Karpas-422 (cell line): ENCODE results near the gene ETV7. TPM values are rescaled to one million over a fixed set of nuclear protein-coding genes. Genes with fewer than 3 reads are reported as not detected.
"Not testable (repeated sequence)": the region's sequence is repeated elsewhere in the genome, so short reads cannot be mapped to it uniquely, and the experiment has no call there.

ENCODE experiments used
- DNase-seq: peaks from one replicate; pipeline ENCODE4 v3.0.0-alpha.2; 2015
- H2AFZ ChIP-seq: fragments of 200-600 bp; sonication (generic); 2 replicates; pipeline ENCODE4 v1.6.1; 2014; ENCODE audit warnings: antibody characterized with exemption, low read length, mixed read lengths
- H3K27ac ChIP-seq: fragments of 200-600 bp; sonication (generic); 2 replicates; pipeline ENCODE4 v1.5.1; 2014; ENCODE audit warnings: mild to moderate bottlenecking, low read length, moderate library complexity
- H3K27me3 ChIP-seq: fragments of 200-600 bp; sonication (generic); 2 replicates; pipeline ENCODE4 v1.6.1; 2014; ENCODE audit warnings: low read length, mixed read lengths
- H3K36me3 ChIP-seq: fragments of 200-600 bp; sonication (generic); 2 replicates; pipeline ENCODE4 v1.6.1; 2014; ENCODE audit warnings: low read length, mixed read lengths; ENCODE audit not compliant: insufficient read depth
- H3K4me1 ChIP-seq: fragments of 200-600 bp; sonication (generic); 2 replicates; pipeline ENCODE4 v1.6.1; 2014; ENCODE audit warnings: mild to moderate bottlenecking, low read length, mixed read lengths
- H3K4me2 ChIP-seq: fragments of 200-600 bp; sonication (generic); 2 replicates; pipeline ENCODE4 v1.6.1; 2014; ENCODE audit warnings: low read length, low read depth, mild to moderate bottlenecking; ENCODE audit not compliant: poor library complexity, severe bottlenecking
- H3K4me3 ChIP-seq: fragments of 200-600 bp; sonication (generic); 2 replicates; pipeline ENCODE4 v1.5.1; 2014; ENCODE audit warnings: mild to moderate bottlenecking, antibody characterized with exemption, low read length, mixed read lengths
- H3K79me2 ChIP-seq: fragments of 200-600 bp; sonication (generic); 2 replicates; pipeline ENCODE4 v1.6.1; 2014; ENCODE audit warnings: mild to moderate bottlenecking, low read length, mixed read lengths
- H3K9ac ChIP-seq: fragments of 200-600 bp; sonication (generic); 2 replicates; pipeline ENCODE4 v1.6.0; 2014; ENCODE audit warnings: low read length
- H3K9me2 ChIP-seq: fragments of 200-600 bp; sonication (generic), shearing (Covaris generic); replicated peaks from 2 replicates; pipeline ENCODE4 v1.6.0; 2014; ENCODE audit warnings: mild to moderate bottlenecking, low read length, moderate library complexity; ENCODE audit not compliant: insufficient read depth
- H3K9me3 ChIP-seq: fragments of 300-700, 200-600 bp; sonication (generic); 2 replicates; pipeline ENCODE4 v1.6.1; 2014; ENCODE audit warnings: low read length, mixed read lengths
- H4K20me1 ChIP-seq: fragments of 200-600 bp; sonication (generic); 2 replicates; pipeline ENCODE4 v1.6.1; 2014; ENCODE audit warnings: mild to moderate bottlenecking, antibody characterized with exemption, low read length, low read depth; ENCODE audit not compliant: insufficient read depth
- total RNA-seq: library from RNA; depleted of rRNA; stranded (reverse); fragments of >200 nt; shearing (Covaris generic); gene quantifications from 2 replicates; pipeline ENCODE4 v1.2.3, GENCODE V29; 2014; ENCODE audit warnings: low replicate concordance

The ETV7 gene
- total RNA-seq, 1 experiment from 2014 or later = not detected

DNA sequence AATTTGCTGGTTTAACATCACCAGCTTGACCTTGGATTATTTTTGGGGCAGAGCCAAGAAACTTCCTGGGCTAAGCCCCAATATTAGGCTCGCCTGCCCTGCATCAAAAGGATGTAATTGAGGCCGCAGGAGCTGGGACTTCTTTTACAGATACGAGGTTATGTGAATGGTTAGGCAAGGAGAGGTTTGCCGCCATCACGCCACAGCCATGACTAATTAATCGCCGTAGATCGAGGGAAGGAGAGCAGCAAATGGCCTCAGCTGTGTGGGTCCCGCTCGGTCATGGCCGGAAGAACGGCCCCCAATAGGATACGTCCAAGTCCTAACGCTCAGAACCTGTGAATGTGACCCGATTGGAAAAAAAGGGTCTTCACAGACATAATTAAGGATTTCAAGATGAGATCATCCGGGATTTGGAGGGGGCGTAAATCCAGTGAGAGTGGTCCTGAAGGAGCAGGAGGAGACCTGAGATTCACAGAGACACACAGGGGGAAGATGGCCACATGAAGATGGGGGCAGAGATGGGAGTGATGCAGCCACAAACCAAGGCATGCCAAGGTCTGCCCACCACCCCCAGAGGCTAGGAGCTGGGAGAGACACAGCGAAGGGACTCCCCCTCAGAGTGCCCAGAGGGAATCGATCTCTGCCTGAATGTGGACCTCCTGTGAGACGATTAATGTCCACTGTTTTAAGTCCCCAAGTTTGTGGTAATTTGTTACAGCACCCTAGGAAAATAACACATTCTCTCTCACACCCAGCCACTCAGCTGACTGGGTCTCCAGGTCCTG lies 40.8 kb downstream of the ETV7 start:
- H3K9ac ChIP-seq = no peak overlapping the region

DNA sequence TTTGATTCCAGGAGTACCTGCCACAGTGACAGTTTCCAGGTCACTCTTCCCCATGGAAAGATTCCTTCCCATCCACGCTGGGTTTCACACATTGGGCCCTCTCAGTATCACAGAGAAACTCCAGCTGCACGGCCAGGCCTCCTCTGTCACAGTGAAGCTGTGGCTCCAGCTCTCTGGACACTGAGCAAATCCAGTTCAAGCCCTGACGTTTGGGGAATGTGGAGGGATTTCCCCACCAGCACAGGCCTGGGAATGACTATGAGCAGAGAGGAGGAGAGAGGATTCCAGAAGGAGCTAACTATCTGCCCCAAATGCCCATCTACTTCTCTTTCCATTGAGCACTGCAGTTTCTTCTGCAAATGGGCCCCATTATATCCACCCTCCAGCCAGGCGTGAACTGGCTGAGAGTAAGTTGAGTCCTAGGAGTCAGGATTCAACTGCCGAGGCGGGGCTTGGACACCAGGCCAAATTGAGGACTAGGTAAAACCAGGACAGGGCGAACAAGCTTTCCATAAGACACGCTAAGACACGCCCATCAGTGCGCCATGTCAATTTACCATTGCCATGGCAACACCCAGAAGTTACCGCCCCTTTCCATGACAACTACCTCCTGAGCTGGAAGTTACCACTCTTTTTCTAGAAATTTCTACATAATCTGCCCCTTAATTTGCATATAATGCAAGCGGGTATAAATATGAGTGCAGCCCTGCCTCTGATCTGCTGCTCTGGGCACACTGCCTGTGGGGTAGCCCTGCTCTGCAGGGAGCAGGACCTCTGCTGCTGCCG lies 41.6 kb downstream of the ETV7 start:
- Histone ChIP-seq H3K9me3 (no peaks in the 10 kb centered on the region), H3K36me3 (no peaks in the 10 kb centered on the region), H3K27me3 (no peaks in the 10 kb centered on the region), H2AFZ (no peak overlapping the region), H3K9me2 (no peaks in the 10 kb centered on the region), H3K9ac (no peak overlapping the region), H3K4me2 (no peak overlapping the region), H3K79me2 (no peaks in the 10 kb centered on the region), H3K4me1 (peaks cover 33% of the 10 kb centered on the region), H4K20me1 (no peaks in the 10 kb centered on the region), H3K27ac (no peak overlapping the region), H3K4me3 (no peak overlapping the region)
- DNase-seq = no peak

More for the DNA sequence above, 40.8 kb downstream of the ETV7 start:
- Histone ChIP-seq H3K4me3 (no peak overlapping the region), H4K20me1 (no peaks in the 10 kb centered on the region), H3K9me2 (no peaks in the 10 kb centered on the region), H3K27me3 (no peaks in the 10 kb centered on the region), H3K27ac (no peak overlapping the region), H2AFZ (no peak overlapping the region), H3K4me2 (no peak overlapping the region), H3K4me1 (peaks cover 32% of the 10 kb centered on the region), H3K36me3 (no peaks in the 10 kb centered on the region), H3K79me2 (no peaks in the 10 kb centered on the region), H3K9me3 (no peaks in the 10 kb centered on the region)
- DNase-seq = no peak

- Histone ChIP-seq H4K20me1 (no peaks in the 10 kb centered on the region), H3K27ac (no peak overlapping the region), H3K36me3 (no peaks in the 10 kb centered on the region), H3K9ac (no peak overlapping the region), H3K4me1 (peaks cover 28% of the 10 kb centered on the region), H2AFZ (no peak overlapping the region), H3K4me2 (peak overlapping the region; percentile 28), H3K9me3 (no peaks in the 10 kb centered on the region), H3K4me3 (no peak overlapping the region), H3K27me3 (no peaks in the 10 kb centered on the region), H3K9me2 (no peaks in the 10 kb centered on the region), H3K79me2 (no peaks in the 10 kb centered on the region)
- no peak for DNase-seq
Observed at GRCh38 chr6:36343109-36343680, 44.3 kb downstream of the ETV7 start.

GRCh38 chr6:36340618-36341454 lies 46.6 kb downstream of the ETV7 start:
- Histone ChIP-seq H3K4me2 (peak overlapping the region; percentile 59), H3K36me3 (no peaks in the 10 kb centered on the region), H3K9me2 (no peaks in the 10 kb centered on the region), H3K9ac (peak overlapping the region; percentile 41; the same call in 1 of the 2 replicates), H3K79me2 (no peaks in the 10 kb centered on the region), H2AFZ (peak overlapping the region; percentile 51), H3K27ac (no peak overlapping the region), H3K9me3 (no peaks in the 10 kb centered on the region), H3K27me3 (no peaks in the 10 kb centered on the region), H4K20me1 (no peaks in the 10 kb centered on the region), H3K4me1 (peaks cover 31% of the 10 kb centered on the region), H3K4me3 (peak overlapping the region; percentile 33; the same call in 1 of the 2 replicates)
- peak; percentile 87 for DNase-seq

DNA sequence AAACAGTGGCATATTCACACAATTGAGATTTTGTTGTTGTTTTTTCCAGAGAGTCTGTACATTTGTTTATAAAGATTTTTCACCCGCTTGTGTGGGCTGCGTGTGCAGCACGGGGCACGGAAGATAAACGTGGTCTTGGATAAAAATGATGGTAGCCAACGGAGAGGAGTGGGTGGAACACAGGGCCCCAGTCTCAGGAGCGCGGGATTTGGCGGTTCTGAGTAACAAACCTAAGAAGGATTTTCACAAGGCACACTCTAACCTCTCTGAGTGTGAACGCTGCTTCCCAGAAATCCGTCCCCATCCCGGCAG lies 47.2 kb downstream of the ETV7 start:
- H3K4me1 ChIP-seq = peaks cover 31% of the 10 kb centered on the region
- no peaks in the 10 kb centered on the region for H3K36me3 ChIP-seq
- no peaks in the 10 kb centered on the region for H3K9me3 ChIP-seq
- no peak overlapping the region for H3K4me3 ChIP-seq
- H3K79me2 ChIP-seq = no peaks in the 10 kb centered on the region
- no peaks in the 10 kb centered on the region for H3K27me3 ChIP-seq
- no peak overlapping the region for H2AFZ ChIP-seq
- H3K27ac ChIP-seq = no peak overlapping the region
- DNase-seq = no peak
- H4K20me1 ChIP-seq = no peaks in the 10 kb centered on the region
- peak overlapping the region; percentile 59 for H3K4me2 ChIP-seq
- H3K9me2 ChIP-seq = no peaks in the 10 kb centered on the region
- 0 out of 2 replicates have a peak overlapping the region, but pooled peaks have one; percentile 41 for H3K9ac ChIP-seq

- Histone ChIP-seq H3K9ac (no peak overlapping the region), H2AFZ (no peak overlapping the region), H4K20me1 (no peaks in the 10 kb centered on the region), H3K36me3 (no peaks in the 10 kb centered on the region), H3K9me2 (no peaks in the 10 kb centered on the region), H3K4me3 (no peak overlapping the region), H3K27ac (no peak overlapping the region), H3K9me3 (no peaks in the 10 kb centered on the region), H3K4me2 (no peak overlapping the region), H3K27me3 (no peaks in the 10 kb centered on the region), H3K79me2 (no peaks in the 10 kb centered on the region), H3K4me1 (peaks cover 31% of the 10 kb centered on the region)
- DNase-seq = no peak
Observed at GRCh38 chr6:36339146-36339545, 48.3 kb downstream of the ETV7 start.

- not testable (repeated sequence) for DNase-seq, H3K9me2 ChIP-seq, H3K4me2 ChIP-seq, H3K79me2 ChIP-seq, H3K9ac ChIP-seq, H3K36me3 ChIP-seq, H3K27ac ChIP-seq, H3K9me3 ChIP-seq, H3K4me3 ChIP-seq, H3K27me3 ChIP-seq, H2AFZ ChIP-seq, H4K20me1 ChIP-seq
- H3K4me1 ChIP-seq = peaks cover 26% of the 10 kb centered on the region
Observed at GRCh38 chr6:36338223-36338622, 49.2 kb downstream of the ETV7 start.
